ENCODE data around the gene AGBL4.

DNA sequence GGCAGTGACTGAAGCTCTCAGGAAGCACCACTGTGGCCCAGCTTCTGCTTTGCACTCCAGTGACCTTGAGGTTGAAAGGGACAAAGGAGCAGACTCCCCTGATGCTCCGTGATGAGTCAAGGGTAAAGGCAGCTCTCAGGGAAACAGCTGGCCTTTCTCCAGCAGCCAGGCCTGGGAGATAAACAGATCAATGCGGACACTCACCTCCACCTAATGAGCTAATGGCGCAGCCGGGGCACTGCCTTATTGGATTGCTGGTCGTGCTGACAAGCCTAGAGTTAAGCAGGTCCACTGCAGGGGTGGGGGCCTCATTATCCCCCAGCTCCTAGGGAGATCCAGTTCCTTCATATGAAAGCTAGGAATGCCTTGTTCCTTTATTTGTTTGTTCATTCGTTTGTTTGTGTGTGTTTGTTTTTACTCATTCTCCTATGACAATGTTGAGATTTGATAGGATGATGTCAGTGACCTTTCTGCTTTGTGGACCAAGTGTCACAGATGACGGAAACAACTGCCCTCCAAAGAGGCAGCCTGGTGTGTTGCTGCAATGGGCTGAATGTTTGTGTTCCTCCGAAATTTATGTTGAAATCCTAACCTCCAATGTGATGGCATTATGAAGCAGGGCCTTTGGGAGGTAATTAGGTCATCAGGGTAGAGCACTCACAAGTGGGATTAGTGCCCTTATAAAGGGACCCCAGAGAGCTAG is 1105.7 kb downstream of the AGBL4 start:
- TF ChIP-seq, protein P1, sequence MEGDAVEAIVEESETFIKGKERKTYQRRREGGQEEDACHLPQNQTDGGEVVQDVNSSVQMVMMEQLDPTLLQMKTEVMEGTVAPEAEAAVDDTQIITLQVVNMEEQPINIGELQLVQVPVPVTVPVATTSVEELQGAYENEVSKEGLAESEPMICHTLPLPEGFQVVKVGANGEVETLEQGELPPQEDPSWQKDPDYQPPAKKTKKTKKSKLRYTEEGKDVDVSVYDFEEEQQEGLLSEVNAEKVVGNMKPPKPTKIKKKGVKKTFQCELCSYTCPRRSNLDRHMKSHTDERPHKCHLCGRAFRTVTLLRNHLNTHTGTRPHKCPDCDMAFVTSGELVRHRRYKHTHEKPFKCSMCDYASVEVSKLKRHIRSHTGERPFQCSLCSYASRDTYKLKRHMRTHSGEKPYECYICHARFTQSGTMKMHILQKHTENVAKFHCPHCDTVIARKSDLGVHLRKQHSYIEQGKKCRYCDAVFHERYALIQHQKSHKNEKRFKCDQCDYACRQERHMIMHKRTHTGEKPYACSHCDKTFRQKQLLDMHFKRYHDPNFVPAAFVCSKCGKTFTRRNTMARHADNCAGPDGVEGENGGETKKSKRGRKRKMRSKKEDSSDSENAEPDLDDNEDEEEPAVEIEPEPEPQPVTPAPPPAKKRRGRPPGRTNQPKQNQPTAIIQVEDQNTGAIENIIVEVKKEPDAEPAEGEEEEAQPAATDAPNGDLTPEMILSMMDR (IDR thresholded peaks at IDR 0.05), result no peak
- TF ChIP-seq POLR2AphosphoS5 (IDR thresholded peaks at IDR 0.05) (no peak), EP300 (IDR thresholded peaks at IDR 0.05) (no peak)
